ENCODE measurements around the gene MTCH2.
"Not testable (repeated sequence)": the region's sequence is repeated elsewhere in the genome, so short reads cannot be mapped to it uniquely, and the experiment has no call there.

MTCH2 gene

DNA sequence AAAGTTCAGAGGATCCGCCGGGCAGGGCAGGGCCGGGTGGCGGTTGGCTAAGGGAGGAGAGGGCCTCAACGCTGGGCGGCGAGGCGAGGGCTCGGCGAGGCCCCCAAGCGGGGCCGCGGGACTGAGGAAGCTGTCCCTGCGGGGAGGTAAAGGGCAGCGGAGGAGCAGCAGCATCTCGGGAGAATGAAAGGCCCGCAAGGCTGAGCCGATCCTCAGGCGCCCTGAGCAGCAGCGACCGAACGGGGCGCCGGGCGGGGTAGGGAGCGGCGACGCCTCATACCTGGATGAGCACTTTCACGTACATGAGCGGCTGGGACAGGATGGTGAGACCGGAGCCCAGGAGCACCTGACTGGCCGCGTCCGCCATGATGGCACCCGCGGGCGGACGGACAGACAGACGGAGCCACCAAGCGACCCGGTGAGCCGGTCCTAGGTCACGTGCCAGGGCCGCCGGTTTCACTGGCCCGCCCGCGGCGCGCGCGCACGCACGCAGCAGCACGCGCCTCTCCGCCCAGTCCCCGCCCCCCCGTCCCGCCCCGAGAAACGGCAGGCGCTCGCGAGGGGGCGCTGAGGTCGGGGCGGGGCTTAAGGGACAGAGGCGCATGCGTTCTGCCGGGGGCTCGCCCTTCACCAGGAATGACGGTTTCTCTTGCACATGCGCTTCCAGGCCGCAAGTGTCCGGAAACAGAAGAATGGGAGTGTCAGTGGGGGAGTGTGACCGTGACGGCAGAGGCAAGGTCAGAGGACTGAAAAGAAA, at the start of gene MTCH2:
Gene MTCH2, minus strand, starts transcription at position 461 of the 757 bp plus-strand sequence. Its CDS starts 94 bp downstream, at position 367.
- Histone ChIP-seq H3K27ac (ENCODE audit: low read length) (peak within 1 kb of the TSS; percentile 45), H3K9ac (ENCODE audit: low read depth, low read length) (peak within 1 kb of the TSS; percentile 94), H3K36me3 (ENCODE audit: insufficient read depth, low read depth, low read length) (peaks cover 22% of the 10 kb centered on the region), H3K4me1 (ENCODE audit: insufficient read depth, low read length) (peaks cover 5% of the 10 kb centered on the region; the same call in 1 of the 2 replicates), H3K9me3 (ENCODE audit: insufficient read depth, low read depth, low read length) (no peaks in the 10 kb centered on the region), H3K4me3 (ENCODE audit: low read length) (peak within 1 kb of the TSS; percentile 80), H3K27me3 (ENCODE audit: insufficient read depth, low read length) (no peaks in the 10 kb centered on the region)

DNA sequence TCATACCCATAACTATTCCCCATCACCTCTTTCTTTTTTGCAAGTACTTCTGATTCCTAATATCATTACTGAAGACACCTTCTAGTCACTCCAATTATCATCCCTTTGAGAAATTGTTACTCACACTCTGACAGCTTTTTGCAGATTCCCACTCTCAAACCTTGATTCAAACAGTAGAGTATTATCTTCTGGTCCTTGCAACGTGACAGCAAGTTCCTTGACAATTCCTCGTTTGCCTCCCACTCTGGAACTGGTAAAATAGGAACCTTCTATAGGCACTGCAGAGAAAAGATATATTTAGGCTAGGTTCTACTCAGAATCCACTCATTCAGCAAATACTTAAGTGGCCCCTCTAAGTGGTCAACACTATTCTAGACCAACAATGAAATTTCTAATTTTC, 49.6 kb upstream of the MTCH2 start:
- Histone ChIP-seq H3K27me3 (ENCODE audit: insufficient read depth, low read length) (no peaks in the 10 kb centered on the region), H3K4me3 (ENCODE audit: low read length) (no peak overlapping the region), H3K4me1 (ENCODE audit: insufficient read depth, low read length) (no peaks in the 10 kb centered on the region), H3K9ac (ENCODE audit: low read depth, low read length) (no peak overlapping the region), H3K27ac (ENCODE audit: low read length) (no peak overlapping the region), H3K36me3 (ENCODE audit: insufficient read depth, low read depth, low read length) (no peaks in the 10 kb centered on the region), H3K9me3 (ENCODE audit: insufficient read depth, low read depth, low read length) (no peaks in the 10 kb centered on the region)

- H3K27me3 ChIP-seq (ENCODE audit: insufficient read depth, low read length): no peaks in the 10 kb centered on the region
- H3K4me3 ChIP-seq (ENCODE audit: low read length): no peak overlapping the region
- H3K9me3 ChIP-seq (ENCODE audit: insufficient read depth, low read depth, low read length): no peaks in the 10 kb centered on the region
- no peaks in the 10 kb centered on the region for H3K36me3 ChIP-seq (ENCODE audit: insufficient read depth, low read depth, low read length)
- H3K27ac ChIP-seq (ENCODE audit: low read length): no peak overlapping the region
- H3K4me1 ChIP-seq (ENCODE audit: insufficient read depth, low read length): no peaks in the 10 kb centered on the region
- H3K9ac ChIP-seq (ENCODE audit: low read depth, low read length): no peak overlapping the region
These were observed 47.1 kb upstream of the MTCH2 start for GRCh38 chr11:47689480-47689879.

GRCh38 chr11:47688991-47689390, 46.6 kb upstream of the MTCH2 start:
- no peaks in the 10 kb centered on the region for H3K36me3 ChIP-seq (ENCODE audit: insufficient read depth, low read depth, low read length)
- H3K4me1 ChIP-seq (ENCODE audit: insufficient read depth, low read length): no peaks in the 10 kb centered on the region
- no peaks in the 10 kb centered on the region for H3K27me3 ChIP-seq (ENCODE audit: insufficient read depth, low read length)
- H3K27ac ChIP-seq (ENCODE audit: low read length): no peak overlapping the region
- H3K4me3 ChIP-seq (ENCODE audit: low read length): no peak overlapping the region
- no peak overlapping the region for H3K9ac ChIP-seq (ENCODE audit: low read depth, low read length)
- H3K9me3 ChIP-seq (ENCODE audit: insufficient read depth, low read depth, low read length): no peaks in the 10 kb centered on the region

DNA sequence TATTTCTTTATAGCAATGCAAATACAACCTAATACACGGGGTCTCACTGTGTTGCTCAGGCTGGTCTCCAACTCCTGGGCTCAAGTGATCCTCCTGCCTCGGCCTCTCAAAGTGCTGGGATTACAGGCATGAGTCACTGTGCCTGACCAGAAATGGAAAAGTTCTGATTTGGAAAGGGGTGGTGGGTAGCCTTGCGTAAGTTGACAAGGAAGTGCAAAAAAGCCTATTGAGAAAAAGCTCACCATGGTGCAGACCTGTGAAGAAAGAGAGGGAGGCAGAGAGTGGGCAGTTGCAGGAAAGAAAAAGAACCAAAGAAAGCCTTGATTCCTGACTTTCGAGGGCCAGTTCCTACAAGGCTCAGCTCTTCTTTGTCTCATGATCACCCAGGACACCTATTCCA, 45.8 kb upstream of the MTCH2 start:
- no peaks in the 10 kb centered on the region for H3K4me1 ChIP-seq (ENCODE audit: insufficient read depth, low read length)
- no peak overlapping the region for H3K4me3 ChIP-seq (ENCODE audit: low read length)
- H3K27me3 ChIP-seq (ENCODE audit: insufficient read depth, low read length): no peaks in the 10 kb centered on the region
- H3K9ac ChIP-seq (ENCODE audit: low read depth, low read length): no peak overlapping the region
- no peaks in the 10 kb centered on the region for H3K36me3 ChIP-seq (ENCODE audit: insufficient read depth, low read depth, low read length)
- H3K27ac ChIP-seq (ENCODE audit: low read length): no peak overlapping the region
- H3K9me3 ChIP-seq (ENCODE audit: insufficient read depth, low read depth, low read length): no peaks in the 10 kb centered on the region

DNA sequence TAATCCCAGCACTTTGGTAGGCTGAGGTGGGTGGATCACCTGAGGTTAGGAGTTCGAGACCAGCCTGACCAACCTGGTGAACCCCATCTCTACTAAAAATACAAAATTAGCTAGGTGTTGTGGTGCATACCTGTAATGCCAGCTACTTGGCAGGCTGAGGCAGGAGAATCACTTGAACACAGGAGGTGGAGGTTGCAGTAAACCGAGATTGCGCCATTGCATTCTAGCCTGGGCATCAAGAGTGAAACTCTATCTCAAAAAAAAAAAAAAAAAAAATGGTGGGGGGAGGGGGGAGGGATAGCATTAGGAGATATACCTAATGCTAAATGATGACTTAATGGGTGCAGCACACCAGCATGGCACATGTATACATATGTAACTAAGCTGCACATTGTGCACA, 44.3 kb upstream of the MTCH2 start:
- H3K27ac ChIP-seq (ENCODE audit: low read length); H3K4me3 ChIP-seq (ENCODE audit: low read length); H3K9me3 ChIP-seq (ENCODE audit: insufficient read depth, low read depth, low read length); H3K27me3 ChIP-seq (ENCODE audit: insufficient read depth, low read length); H3K36me3 ChIP-seq (ENCODE audit: insufficient read depth, low read depth, low read length); H3K9ac ChIP-seq (ENCODE audit: low read depth, low read length); H3K4me1 ChIP-seq (ENCODE audit: insufficient read depth, low read length): not testable (repeated sequence)

DNA sequence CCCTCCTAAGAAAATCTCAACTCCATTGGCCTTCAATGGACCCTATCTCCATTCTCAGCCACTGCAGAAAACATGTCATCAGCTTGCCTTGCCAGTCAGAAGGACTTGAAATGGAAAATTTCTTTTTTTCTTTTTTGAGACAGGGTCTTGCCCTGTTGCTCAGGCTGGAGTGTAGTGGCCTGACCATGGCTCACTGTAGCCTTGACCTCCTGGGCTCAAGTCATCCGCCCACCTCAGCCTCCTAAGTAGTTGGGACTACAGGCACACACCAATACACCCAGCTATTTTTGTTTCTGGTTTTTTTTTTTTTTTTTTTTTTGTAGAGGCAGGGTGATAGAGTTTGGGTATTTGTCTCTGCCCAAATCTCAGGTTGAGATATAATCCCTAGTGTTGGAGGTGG, 43.8 kb upstream of the MTCH2 start:
- H3K27ac ChIP-seq (ENCODE audit: low read length): no peak overlapping the region
- H3K4me3 ChIP-seq (ENCODE audit: low read length): no peak overlapping the region
- H3K36me3 ChIP-seq (ENCODE audit: insufficient read depth, low read depth, low read length): no peaks in the 10 kb centered on the region
- no peaks in the 10 kb centered on the region for H3K27me3 ChIP-seq (ENCODE audit: insufficient read depth, low read length)
- H3K4me1 ChIP-seq (ENCODE audit: insufficient read depth, low read length): no peaks in the 10 kb centered on the region
- no peaks in the 10 kb centered on the region for H3K9me3 ChIP-seq (ENCODE audit: insufficient read depth, low read depth, low read length)
- no peak overlapping the region for H3K9ac ChIP-seq (ENCODE audit: low read depth, low read length)

GRCh38 chr11:47675851-47676250, 33.5 kb upstream of the MTCH2 start:
- H3K9me3 ChIP-seq (ENCODE audit: insufficient read depth, low read depth, low read length): no peaks in the 10 kb centered on the region
- no peak overlapping the region for H3K4me3 ChIP-seq (ENCODE audit: low read length)
- no peaks in the 10 kb centered on the region for H3K36me3 ChIP-seq (ENCODE audit: insufficient read depth, low read depth, low read length)
- H3K27me3 ChIP-seq (ENCODE audit: insufficient read depth, low read length): no peaks in the 10 kb centered on the region
- H3K27ac ChIP-seq (ENCODE audit: low read length): no peak overlapping the region
- H3K4me1 ChIP-seq (ENCODE audit: insufficient read depth, low read length): no peaks in the 10 kb centered on the region
- no peak overlapping the region for H3K9ac ChIP-seq (ENCODE audit: low read depth, low read length)

GRCh38 chr11:47672283-47672730, 29.9 kb upstream of the MTCH2 start:
- H3K4me1 ChIP-seq (ENCODE audit: insufficient read depth, low read length): no peaks in the 10 kb centered on the region
- H3K27ac ChIP-seq (ENCODE audit: low read length): no peak overlapping the region
- no peaks in the 10 kb centered on the region for H3K9me3 ChIP-seq (ENCODE audit: insufficient read depth, low read depth, low read length)
- H3K4me3 ChIP-seq (ENCODE audit: low read length): no peak overlapping the region
- no peaks in the 10 kb centered on the region for H3K27me3 ChIP-seq (ENCODE audit: insufficient read depth, low read length)
- no peaks in the 10 kb centered on the region for H3K36me3 ChIP-seq (ENCODE audit: insufficient read depth, low read depth, low read length)
- H3K9ac ChIP-seq (ENCODE audit: low read depth, low read length): no peak overlapping the region

- Histone ChIP-seq H3K27ac (ENCODE audit: low read length) (no peak overlapping the region), H3K4me1 (ENCODE audit: insufficient read depth, low read length) (no peaks in the 10 kb centered on the region), H3K9ac (ENCODE audit: low read depth, low read length) (no peak overlapping the region), H3K4me3 (ENCODE audit: low read length) (no peak overlapping the region), H3K36me3 (ENCODE audit: insufficient read depth, low read depth, low read length) (no peaks in the 10 kb centered on the region), H3K27me3 (ENCODE audit: insufficient read depth, low read length) (no peaks in the 10 kb centered on the region), H3K9me3 (ENCODE audit: insufficient read depth, low read depth, low read length) (no peaks in the 10 kb centered on the region)
These were observed 27.5 kb upstream of the MTCH2 start for GRCh38 chr11:47669856-47670255.

GRCh38 chr11:47668665-47669064, 26.3 kb upstream of the MTCH2 start:
- no peak overlapping the region for H3K9ac ChIP-seq (ENCODE audit: low read depth, low read length)
- H3K9me3 ChIP-seq (ENCODE audit: insufficient read depth, low read depth, low read length): no peaks in the 10 kb centered on the region
- no peaks in the 10 kb centered on the region for H3K4me1 ChIP-seq (ENCODE audit: insufficient read depth, low read length)
- H3K4me3 ChIP-seq (ENCODE audit: low read length): no peak overlapping the region
- H3K36me3 ChIP-seq (ENCODE audit: insufficient read depth, low read depth, low read length): no peaks in the 10 kb centered on the region
- H3K27me3 ChIP-seq (ENCODE audit: insufficient read depth, low read length): no peaks in the 10 kb centered on the region
- no peak overlapping the region for H3K27ac ChIP-seq (ENCODE audit: low read length)

- H3K27ac ChIP-seq (ENCODE audit: low read length): no peak overlapping the region
- H3K4me3 ChIP-seq (ENCODE audit: low read length): no peak overlapping the region
- peaks cover 4% of the 10 kb centered on the region; the same call in 1 of the 2 replicates for H3K4me1 ChIP-seq (ENCODE audit: insufficient read depth, low read length)
- H3K9ac ChIP-seq (ENCODE audit: low read depth, low read length): no peak overlapping the region
- H3K9me3 ChIP-seq (ENCODE audit: insufficient read depth, low read depth, low read length): no peaks in the 10 kb centered on the region
- H3K36me3 ChIP-seq (ENCODE audit: insufficient read depth, low read depth, low read length): no peaks in the 10 kb centered on the region
- H3K27me3 ChIP-seq (ENCODE audit: insufficient read depth, low read length): no peaks in the 10 kb centered on the region
These were observed 25.2 kb upstream of the MTCH2 start for GRCh38 chr11:47667555-47667954.

Data from iPS-20b (cell line).